Upper lobe of right lung (tissue), 1 donor: ENCODE data around the gene ATP5MC2. TPM values are rescaled to one million over a fixed set of nuclear protein-coding genes. Genes with fewer than 3 reads are reported as not detected.

ENCODE experiments used
- ATAC-seq: fragments of 200-7000 bp; cut with Tn5 transposase; one replicate; pipeline ENCODE4 v1.9.1; 2020; ENCODE audit warnings: mild to moderate bottlenecking, moderate library complexity
- DNase-seq: peaks from one replicate; pipeline ENCODE4 v3.0.0-alpha.2; 2020
- H3K27ac ChIP-seq: fragments of 200-600 bp; one replicate; pipeline ENCODE4 v1.8.0; 2022
- H3K27me3 ChIP-seq: fragments of 200-600 bp; one replicate; pipeline ENCODE4 v1.8.0; 2022; ENCODE audit warnings: mild to moderate bottlenecking
- H3K36me3 ChIP-seq: fragments of 200-600 bp; one replicate; pipeline ENCODE4 v1.8.0; 2022
- H3K4me1 ChIP-seq: fragments of 200-600 bp; one replicate; pipeline ENCODE4 v1.8.0; 2022
- H3K4me3 ChIP-seq: fragments of 200-600 bp; one replicate; pipeline ENCODE4 v1.8.0; 2022; ENCODE audit warnings: mild to moderate bottlenecking
- H3K9me3 ChIP-seq: fragments of 200-600 bp; one replicate; pipeline ENCODE4 v1.8.0; 2022
- CTCF ChIP-seq: fragments of 200-600 bp; IDR thresholded peaks from one replicate; pipeline ENCODE4 v1.8.0; 2022; ENCODE audit warnings: antibody characterized with exemption
- intact Hi-C: fragments of 100-400 bp; cut with DNase I; formaldehyde crosslinking; loops from one replicate; pipeline ENCODE4 v1.11.0; 2022
- total RNA-seq: library from RNA; stranded (reverse); fragmentation: NEBNext Ultra II Directional; extraction: Animal tissue kit (Norgen Biotek cat#: 25700); gene quantifications from one replicate; pipeline ENCODE4 v1.2.1, GENCODE V29; 2021
- donor health status: DM: no; HTN: yes; CAD: no; lungs with severe emphysema.

The ATP5MC2 gene
- total RNA-seq, 1 donor from 2014 or later: 236 TPM

- no peaks in the 10 kb centered on the region for H3K36me3 ChIP-seq
- DNase-seq (no peak), ATAC-seq (no peak)
- intact Hi-C loops: loop anchor here (5.0 kb wide), 1 partner anchor 44 kb away; no protein-coding TSS in a partner anchor
- no peak overlapping the region for H3K27ac ChIP-seq
- H3K27me3 ChIP-seq: peaks cover 53% of the 10 kb centered on the region
- no peaks in the 10 kb centered on the region for H3K4me1 ChIP-seq
- no peak for TF ChIP-seq CTCF
- no peak overlapping the region for H3K4me3 ChIP-seq
- no peaks in the 10 kb centered on the region for H3K9me3 ChIP-seq
These were observed 27.9 kb upstream of the ATP5MC2 start for GRCh38 chr12:53703756-53704155.

GRCh38 chr12:53701518-53702264 is 25.8 kb upstream of the ATP5MC2 start:
- peaks cover 68% of the 10 kb centered on the region for H3K27me3 ChIP-seq
- no peaks in the 10 kb centered on the region for H3K9me3 ChIP-seq
- intact Hi-C loops: loop anchor here (5.0 kb wide), 1 partner anchor 46 kb away; no protein-coding TSS in a partner anchor
- no peaks in the 10 kb centered on the region for H3K36me3 ChIP-seq
- DNase-seq: peak; percentile 91
- peaks cover 3% of the 10 kb centered on the region for H3K4me1 ChIP-seq
- peak; percentile 96 for ATAC-seq
- H3K4me3 ChIP-seq: no peak overlapping the region
- peak; percentile 93 for TF ChIP-seq CTCF
- H3K27ac ChIP-seq: no peak overlapping the region

- intact Hi-C loops: loop anchor here (5.0 kb wide), 1 partner anchor 47 kb away; no protein-coding TSS in a partner anchor
- Histone ChIP-seq H3K27ac (no peak overlapping the region), H3K36me3 (no peaks in the 10 kb centered on the region), H3K9me3 (no peaks in the 10 kb centered on the region), H3K27me3 (peaks cover 75% of the 10 kb centered on the region), H3K4me3 (no peak overlapping the region), H3K4me1 (peaks cover 12% of the 10 kb centered on the region)
- ATAC-seq (peak; percentile 23), DNase-seq (no peak)
- TF ChIP-seq CTCF: no peak
These were observed 24.7 kb upstream of the ATP5MC2 start for GRCh38 chr12:53700567-53700966.

GRCh38 chr12:53699678-53700025 is 23.8 kb upstream of the ATP5MC2 start:
- Histone ChIP-seq H3K36me3 (no peaks in the 10 kb centered on the region), H3K27me3 (peaks cover 81% of the 10 kb centered on the region), H3K9me3 (no peaks in the 10 kb centered on the region), H3K4me1 (peaks cover 19% of the 10 kb centered on the region), H3K4me3 (no peak overlapping the region), H3K27ac (no peak overlapping the region)
- intact Hi-C loops: loop anchor here (5.0 kb wide), 1 partner anchor 48 kb away; no protein-coding TSS in a partner anchor
- DNase-seq: no peak
- no peak for ATAC-seq
- TF ChIP-seq CTCF: no peak

- Histone ChIP-seq H3K4me3 (no peak overlapping the region), H3K36me3 (no peaks in the 10 kb centered on the region), H3K9me3 (no peaks in the 10 kb centered on the region), H3K4me1 (peaks cover 19% of the 10 kb centered on the region), H3K27me3 (peaks cover 81% of the 10 kb centered on the region), H3K27ac (no peak overlapping the region)
- DNase-seq (no peak), ATAC-seq (no peak)
- intact Hi-C loops: no loop called here
- TF ChIP-seq CTCF: no peak
These were observed 23.2 kb upstream of the ATP5MC2 start for GRCh38 chr12:53698948-53699677.
